NOMO-1 (cell line): ENCODE data around the gene VASH1.
"Not testable (repeated sequence)": the region's sequence is repeated elsewhere in the genome, so short reads cannot be mapped to it uniquely, and the experiment has no call there.

Experiments
- DNase-seq, 2 experiments: peaks; one replicate each; lab custom pipeline; 2025; ENCODE audit not compliant: unreplicated experiment in 2 of 2; lab: John Stamatoyannopoulos, UW

Gene VASH1

GRCh38 chr14:76761136-76761959 is at the start of gene VASH1:
VASH1 (plus strand) TSS chr14:76761468; CDS start chr14:76762822, 1,354 bp downstream.
- peak; percentile 57 to 60 for DNase-seq

DNA sequence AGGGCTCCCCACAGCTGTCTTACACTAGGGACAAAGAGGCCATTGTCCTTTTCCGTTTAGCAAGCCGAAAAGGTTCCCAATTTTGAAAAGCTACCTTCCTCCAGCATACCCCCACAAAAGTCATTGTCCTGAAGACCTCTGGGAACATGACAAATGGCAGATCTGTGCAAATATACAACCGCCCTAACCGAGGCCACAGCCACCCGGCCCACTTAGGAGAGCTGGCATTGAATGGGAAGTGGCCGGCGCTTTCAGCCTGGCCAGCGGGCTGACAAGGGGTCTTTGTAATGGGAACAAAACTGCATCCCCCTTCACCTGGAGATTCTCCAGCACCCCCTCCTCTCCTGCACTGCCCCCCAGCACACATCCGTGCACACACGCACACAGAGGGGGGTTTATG is 48.1 kb upstream of the VASH1 start:
- no peak for DNase-seq

- DNase-seq: no peak
Observed at GRCh38 chr14:76714470-76714869, 46.8 kb upstream of the VASH1 start.

DNA sequence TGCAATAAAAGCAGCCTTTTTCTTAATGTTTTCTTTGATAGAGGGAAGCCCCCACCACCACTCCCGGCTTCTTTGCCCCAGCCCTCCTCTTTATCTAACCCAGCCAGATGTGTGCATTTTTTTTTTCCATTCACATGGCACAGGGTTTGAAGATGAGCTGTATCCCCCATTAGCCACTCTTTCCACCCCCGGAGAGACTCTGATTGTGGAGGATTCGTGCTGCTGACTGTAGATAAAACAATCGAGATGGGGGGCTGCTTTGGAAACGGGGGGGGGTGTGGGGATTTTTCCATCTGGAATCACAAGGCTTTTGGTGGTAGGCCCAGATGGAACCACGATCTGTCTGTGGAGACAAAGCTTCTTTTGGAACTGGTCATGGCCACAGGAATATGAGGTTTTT is 46.2 kb upstream of the VASH1 start:
- DNase-seq: no peak

GRCh38 chr14:76715511-76716081 is 45.7 kb upstream of the VASH1 start:
- DNase-seq: no peak

DNA sequence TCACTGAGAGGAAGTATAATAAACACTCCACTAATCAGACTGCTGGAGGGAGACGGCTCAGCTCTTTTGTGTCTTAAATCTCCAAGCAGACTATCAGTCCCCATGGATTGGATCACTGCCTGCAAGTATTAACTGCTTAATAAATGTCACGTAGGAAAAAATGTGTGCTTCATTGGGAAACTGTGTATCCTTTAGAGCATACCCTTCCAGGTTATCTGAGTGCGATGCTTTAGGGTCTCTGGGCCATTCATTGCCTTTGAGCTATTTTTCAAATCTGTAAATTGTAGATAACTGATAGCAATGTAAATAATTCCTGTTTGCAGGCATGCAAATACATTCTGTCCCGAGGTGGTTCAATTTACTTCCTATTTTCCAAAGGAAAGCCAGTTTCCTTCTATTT is 45.0 kb upstream of the VASH1 start:
- DNase-seq: no peak

DNA sequence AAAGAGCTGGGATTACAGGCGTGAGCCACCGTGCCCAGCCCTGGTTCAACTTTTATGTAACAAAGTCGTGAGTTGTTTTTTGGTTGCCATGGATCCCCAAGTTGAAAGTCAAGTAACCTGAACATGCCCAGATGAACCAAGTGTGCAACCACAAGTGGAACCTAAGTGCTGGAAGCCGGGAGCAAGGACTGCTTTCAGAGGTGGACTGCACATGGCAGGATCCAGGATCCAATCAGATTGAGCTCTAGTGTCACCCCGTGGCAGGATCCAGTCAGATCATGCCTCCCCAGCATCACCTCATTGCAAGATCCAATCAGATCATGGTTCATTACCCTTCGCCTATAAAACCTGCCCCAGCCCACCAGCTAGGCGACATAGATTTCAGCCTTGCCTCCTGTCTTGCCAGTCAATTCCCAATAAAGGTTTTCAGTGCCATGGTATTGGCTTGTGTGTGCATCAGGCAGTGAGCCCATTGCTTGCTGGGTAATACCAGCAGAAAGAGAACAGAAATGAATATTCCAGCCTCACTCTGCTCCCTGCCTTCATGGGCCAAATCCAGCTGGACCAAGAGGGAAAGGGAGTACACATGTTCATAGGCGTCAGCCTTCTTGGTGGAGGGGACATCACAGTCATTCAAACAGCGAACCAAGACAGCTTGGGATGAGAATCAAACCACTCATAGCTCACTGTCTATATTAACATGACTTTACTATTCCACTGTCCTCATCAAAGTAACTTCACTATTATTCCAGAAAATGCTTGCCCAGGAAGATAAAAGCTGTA is 43.6 kb upstream of the VASH1 start:
- no peak for DNase-seq

DNA sequence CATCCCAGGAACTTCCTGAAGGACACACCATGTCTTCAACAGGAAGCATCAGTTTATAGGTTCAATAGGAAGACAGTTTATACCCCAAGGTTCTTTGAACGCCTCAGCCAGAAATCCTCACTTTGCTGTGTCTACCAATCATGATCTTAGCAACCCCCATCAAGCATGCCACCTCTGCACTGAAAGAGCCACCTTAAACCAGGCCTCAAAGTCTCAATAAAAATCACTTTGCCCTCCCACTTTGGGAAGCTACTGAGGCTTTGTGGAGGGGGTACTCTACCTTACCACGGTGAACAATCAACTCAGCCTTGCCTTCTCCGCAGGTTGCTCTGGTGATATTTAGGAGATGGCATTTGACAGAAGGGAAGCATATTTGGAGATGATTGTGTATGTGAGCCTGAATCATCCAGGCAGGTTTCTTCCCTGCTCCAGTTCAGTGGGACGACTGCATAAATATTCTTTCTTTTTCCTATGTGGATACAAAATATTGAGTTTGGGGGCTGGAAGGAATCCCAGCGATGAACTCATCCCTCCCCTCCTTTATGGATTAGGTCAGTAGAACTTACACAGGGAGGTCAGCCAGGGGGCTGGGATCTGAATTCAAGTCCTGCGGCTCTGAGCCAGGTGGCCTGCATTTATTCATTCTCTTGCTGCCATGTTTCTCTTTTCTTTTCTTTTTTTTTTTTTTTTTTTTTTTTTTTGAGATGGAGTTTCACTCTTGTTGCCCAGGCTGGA is 42.8 kb upstream of the VASH1 start:
- no peak for DNase-seq

- DNase-seq: no peak
Observed at GRCh38 chr14:76719666-76720065, 41.6 kb upstream of the VASH1 start.

GRCh38 chr14:76720382-76720813 is 40.9 kb upstream of the VASH1 start:
- DNase-seq: peak; percentile 14 to 51

- not testable (repeated sequence) for DNase-seq
Observed at GRCh38 chr14:76721506-76721905, 39.8 kb upstream of the VASH1 start.

GRCh38 chr14:76724651-76725550 is 36.4 kb upstream of the VASH1 start:
- no peak for DNase-seq

DNA sequence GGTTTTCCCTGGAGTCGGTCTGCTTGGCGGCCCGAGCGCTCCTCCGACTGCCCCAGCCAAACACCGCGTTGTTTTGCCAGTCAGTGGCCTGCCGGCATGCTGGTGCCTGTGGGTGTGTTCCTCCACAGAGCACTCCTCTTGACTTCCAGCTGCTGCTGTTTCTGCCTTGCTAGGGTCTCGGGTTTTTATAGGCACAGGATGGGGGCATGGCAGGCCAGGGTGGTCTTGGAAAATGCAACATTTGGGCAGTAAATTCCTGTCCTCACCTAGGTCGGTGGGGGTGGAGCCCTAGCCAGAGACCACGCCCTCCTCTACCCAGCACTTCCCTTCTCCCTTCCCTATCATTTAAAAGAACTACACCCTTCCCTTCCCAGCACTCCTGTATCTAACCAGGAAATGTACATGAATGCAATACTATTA is 34.7 kb upstream of the VASH1 start:
- no peak for DNase-seq

GRCh38 chr14:76727384-76727783 is 33.9 kb upstream of the VASH1 start:
- peak in 1 of 2 experiments; percentile 0 for DNase-seq

- DNase-seq: no peak
Observed at GRCh38 chr14:76727901-76728300, 33.4 kb upstream of the VASH1 start.

- no peak for DNase-seq
Observed at GRCh38 chr14:76729258-76729657, 32.0 kb upstream of the VASH1 start.

DNA sequence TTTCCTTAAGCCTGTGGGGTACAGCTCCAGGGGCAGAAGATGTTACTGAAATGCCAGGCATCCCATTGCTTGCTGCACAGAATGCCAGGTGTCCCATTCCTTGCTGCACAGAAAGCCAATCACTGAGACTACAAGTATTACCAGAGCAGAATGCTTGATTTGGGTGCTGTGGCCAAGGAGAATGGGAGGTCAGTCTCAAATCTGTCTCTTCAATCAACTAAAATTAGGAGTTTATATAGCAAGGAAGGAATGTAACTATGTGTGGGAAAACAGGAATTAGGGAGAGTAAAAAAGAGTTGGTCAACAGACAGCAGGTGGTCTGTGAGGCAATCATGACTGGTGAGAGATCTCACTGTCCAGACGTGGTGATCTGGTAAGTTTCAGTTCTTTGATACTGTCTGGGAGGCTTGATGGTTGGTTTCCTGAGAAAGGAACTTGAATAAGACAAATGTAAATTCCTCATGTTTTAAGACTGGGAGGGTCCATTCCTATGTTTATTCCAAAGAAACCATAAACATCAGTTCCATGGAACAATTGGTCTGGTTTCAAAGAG is 31.2 kb upstream of the VASH1 start:
- DNase-seq: peak; percentile 1 to 45

- not testable (repeated sequence) for DNase-seq
Observed at GRCh38 chr14:76734501-76734900, 26.8 kb upstream of the VASH1 start.

- DNase-seq: no peak
Observed at GRCh38 chr14:76736514-76736913, 24.8 kb upstream of the VASH1 start.

DNA sequence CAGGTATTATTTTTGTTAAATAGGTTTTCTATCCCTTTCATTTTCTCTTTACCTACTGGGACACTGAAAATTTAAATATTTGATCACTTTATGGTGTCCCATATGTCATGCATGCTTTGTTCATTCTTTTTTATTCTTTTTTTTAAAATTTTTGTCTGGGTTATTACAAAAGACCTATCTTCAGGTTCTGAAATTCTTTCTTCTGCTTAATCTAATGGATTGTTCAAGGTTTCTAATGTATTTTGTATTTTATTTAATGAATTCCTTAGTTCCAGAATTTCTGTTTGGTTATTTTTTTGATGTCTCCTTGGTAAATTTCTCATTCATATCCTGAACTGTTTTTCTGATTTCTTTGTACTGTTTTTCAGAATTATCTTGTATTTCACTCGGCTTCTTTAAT is 20.2 kb upstream of the VASH1 start:
- no peak for DNase-seq
